ENCODE results near the gene SLC35E4. TPM values are rescaled to one million over a fixed set of nuclear protein-coding genes. Genes with fewer than 3 reads are reported as not detected.

Gene SLC35E4
- total RNA-seq, 2 donors from 2014 or later, result 5.8 to 16.1 TPM

Other genes starting within 250 kb of the SLC35E4 start
- gene RNF215, start 248.4 kb upstream of the SLC35E4 start, total RNA-seq, result 10 to 100 TPM; 10.7 to 18.4 TPM
- 10 to 100 TPM; 11.3 to 52.8 TPM for gene SEC14L2, start 238.8 kb upstream of the SLC35E4 start, total RNA-seq
- 10 to 100 TPM; 42.4 to 51.3 TPM for gene MTFP1, start 210.0 kb upstream of the SLC35E4 start, total RNA-seq
- gene SEC14L3, start 163.8 kb upstream of the SLC35E4 start, total RNA-seq, result not detected
- gene SEC14L4, start 130.1 kb upstream of the SLC35E4 start, total RNA-seq, result not detected
- not detected for gene SEC14L6, start 89.0 kb upstream of the SLC35E4 start, total RNA-seq
- gene GAL3ST1, start 61.1 kb upstream of the SLC35E4 start, total RNA-seq, result 1 to 10 TPM in 1 of 2 donors, not detected in 1; 1.3 TPM
- gene PES1, start 43.9 kb upstream of the SLC35E4 start, total RNA-seq, result 100 to 1,000 TPM in 1 of 2 donors, 10 to 100 TPM in 1; 63.6 to 124 TPM
- gene TCN2, start 28.6 kb upstream of the SLC35E4 start, total RNA-seq, result 1 to 10 TPM in 1 of 2 donors, under 1 TPM in 1; 0.58 to 1.6 TPM
- 1 to 10 TPM; 9.6 to 9.7 TPM for gene DUSP18, start 32.1 kb downstream of the SLC35E4 start, total RNA-seq
- gene OSBP2, start 59.1 kb downstream of the SLC35E4 start, total RNA-seq, result 10 to 100 TPM in 1 of 2 donors, 1 to 10 TPM in 1; 3.1 to 16.7 TPM

Measured in activated T-helper 17 cell treated with anti-CD3 and anti-CD28 coated beads, Interleukin-2, amount 50 U/mL, for 72 hours (primary cell).